GM21786 (cell line): ENCODE results near the gene IQGAP2.

Experiments used
- ATAC-seq: cut with Tn5 transposase; IDR thresholded peaks from one replicate; pipeline ENCODE4 v1.9.1; 2021; ENCODE audit not compliant: unreplicated experiment

The IQGAP2 gene

GRCh38 chr5:76383126-76383832, 19.8 kb upstream of the IQGAP2 start:
- ATAC-seq = no peak

- ATAC-seq = no peak
Measured at GRCh38 chr5:76384189-76384588, 18.9 kb upstream of the IQGAP2 start.

GRCh38 chr5:76384705-76385104, 18.4 kb upstream of the IQGAP2 start:
- ATAC-seq = no peak

- ATAC-seq = no peak
Measured at GRCh38 chr5:76385540-76385939, 17.5 kb upstream of the IQGAP2 start.

- ATAC-seq = no peak
Measured at GRCh38 chr5:76386360-76386759, 16.7 kb upstream of the IQGAP2 start.

GRCh38 chr5:76388236-76388635, 14.8 kb upstream of the IQGAP2 start:
- no peak for ATAC-seq

- no peak for ATAC-seq
Measured at GRCh38 chr5:76388791-76389512, 14.1 kb upstream of the IQGAP2 start.

GRCh38 chr5:76389513-76390154, 13.5 kb upstream of the IQGAP2 start:
- ATAC-seq = no peak

GRCh38 chr5:76391014-76391413, 12.1 kb upstream of the IQGAP2 start:
- no peak for ATAC-seq

- no peak for ATAC-seq
Measured at GRCh38 chr5:76393035-76393680, 9.9 kb upstream of the IQGAP2 start.

GRCh38 chr5:76397200-76397599, 5.9 kb upstream of the IQGAP2 start:
- no peak for ATAC-seq

- ATAC-seq = no peak
Measured at GRCh38 chr5:76399268-76399667, 3.8 kb upstream of the IQGAP2 start.

GRCh38 chr5:76400466-76400865, 2.6 kb upstream of the IQGAP2 start:
- ATAC-seq = no peak

- no peak for ATAC-seq
Measured at GRCh38 chr5:76401801-76402250, 1.3 kb upstream of the IQGAP2 start.

- ATAC-seq = peak; percentile 40
Measured at GRCh38 chr5:76402251-76402885, 717 bp upstream of the IQGAP2 start.

- ATAC-seq = peak; percentile 10
Measured at GRCh38 chr5:76403766-76404222, 709 bp downstream of the IQGAP2 start.

- ATAC-seq = peak; percentile 32
Measured at GRCh38 chr5:76404223-76405211, 1.4 kb downstream of the IQGAP2 start.

GRCh38 chr5:76406014-76406413, 2.9 kb downstream of the IQGAP2 start:
- no peak for ATAC-seq

GRCh38 chr5:76406673-76407072, 3.6 kb downstream of the IQGAP2 start:
- ATAC-seq = no peak
